Measurements from ENCODE around the gene CAMP. TPM values are rescaled to one million over a fixed set of nuclear protein-coding genes. Genes with fewer than 3 reads are reported as not detected.
A peak's percentile ranks its signal among the peaks of the same experiment; 100 is the strongest.

CAMP gene
- total RNA-seq, 1 experiment from 2014 or later = not detected

DNA sequence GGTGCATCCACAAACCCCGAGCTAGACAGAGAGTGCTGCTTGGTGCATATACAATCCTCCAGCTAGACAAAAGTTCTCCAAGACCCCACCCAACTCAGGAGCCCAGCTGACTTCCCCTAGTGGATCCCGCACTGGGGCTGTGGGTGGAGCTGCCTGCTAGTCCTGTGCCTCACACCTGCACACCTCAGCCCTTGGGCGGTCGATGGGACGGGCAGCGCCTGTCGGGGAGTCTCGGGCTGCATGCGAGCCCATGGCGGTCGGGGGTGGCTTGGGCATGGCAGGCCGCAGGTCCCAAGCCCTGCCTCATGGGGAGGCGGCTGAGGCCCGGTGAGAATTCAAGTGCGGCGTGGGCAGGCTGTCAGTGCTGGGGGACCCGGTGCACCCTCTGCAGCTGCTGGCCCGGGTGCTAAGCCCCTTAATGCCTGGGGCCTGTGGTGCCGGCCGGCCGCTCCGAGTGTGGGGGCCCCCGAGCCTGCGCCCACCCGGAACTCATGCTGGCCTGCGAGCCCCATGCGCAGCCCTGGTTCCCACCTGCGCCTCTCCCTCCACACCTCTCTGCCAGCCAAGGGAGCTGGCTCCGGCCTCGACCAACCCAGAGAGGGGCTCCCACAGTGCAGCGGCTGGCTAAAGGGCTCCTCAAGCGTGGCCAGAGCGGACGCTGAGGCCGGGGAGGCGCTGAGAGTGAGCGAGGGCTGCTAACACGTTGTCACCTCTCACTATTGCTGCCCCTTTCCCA lies 48.6 kb downstream of the CAMP start:
- H3K27me3 Mint-ChIP-seq (ENCODE audit: unreplicated experiment) = no peaks in the 10 kb centered on the region
- no peak overlapping the region for H3K27ac Mint-ChIP-seq (ENCODE audit: unreplicated experiment)
- H3K9me3 Mint-ChIP-seq (ENCODE audit: low read depth, unreplicated experiment) = no peaks in the 10 kb centered on the region
- peaks cover 45% of the 10 kb centered on the region for H3K4me1 Mint-ChIP-seq (ENCODE audit: low read depth, unreplicated experiment)
- TF ChIP-seq, protein P1, sequence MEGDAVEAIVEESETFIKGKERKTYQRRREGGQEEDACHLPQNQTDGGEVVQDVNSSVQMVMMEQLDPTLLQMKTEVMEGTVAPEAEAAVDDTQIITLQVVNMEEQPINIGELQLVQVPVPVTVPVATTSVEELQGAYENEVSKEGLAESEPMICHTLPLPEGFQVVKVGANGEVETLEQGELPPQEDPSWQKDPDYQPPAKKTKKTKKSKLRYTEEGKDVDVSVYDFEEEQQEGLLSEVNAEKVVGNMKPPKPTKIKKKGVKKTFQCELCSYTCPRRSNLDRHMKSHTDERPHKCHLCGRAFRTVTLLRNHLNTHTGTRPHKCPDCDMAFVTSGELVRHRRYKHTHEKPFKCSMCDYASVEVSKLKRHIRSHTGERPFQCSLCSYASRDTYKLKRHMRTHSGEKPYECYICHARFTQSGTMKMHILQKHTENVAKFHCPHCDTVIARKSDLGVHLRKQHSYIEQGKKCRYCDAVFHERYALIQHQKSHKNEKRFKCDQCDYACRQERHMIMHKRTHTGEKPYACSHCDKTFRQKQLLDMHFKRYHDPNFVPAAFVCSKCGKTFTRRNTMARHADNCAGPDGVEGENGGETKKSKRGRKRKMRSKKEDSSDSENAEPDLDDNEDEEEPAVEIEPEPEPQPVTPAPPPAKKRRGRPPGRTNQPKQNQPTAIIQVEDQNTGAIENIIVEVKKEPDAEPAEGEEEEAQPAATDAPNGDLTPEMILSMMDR (IDR thresholded peaks at IDR 0.05; ENCODE audit: unreplicated experiment) = no peak
- no peak for DNase-seq
- intact Hi-C loops (cut with micrococcal nuclease; ENCODE audit: unreplicated experiment) = loop anchor here (2.0 to 10.0 kb wide), 2 partner anchors 113 to 277 kb away; no protein-coding TSS in a partner anchor
- CTCF ChIA-PET = interaction anchor here (2.5 kb wide), 1 partner anchor 164 kb away, joined by 23 read pairs; no protein-coding TSS in a partner anchor
- no TSS peak for BruUV-seq (replicated peaks)
- H3K4me3 Mint-ChIP-seq (ENCODE audit: low read depth, unreplicated experiment) = no peak overlapping the region
- H3K36me3 Mint-ChIP-seq (ENCODE audit: insufficient read depth, unreplicated experiment) = peaks cover 13% of the 10 kb centered on the region

DNA sequence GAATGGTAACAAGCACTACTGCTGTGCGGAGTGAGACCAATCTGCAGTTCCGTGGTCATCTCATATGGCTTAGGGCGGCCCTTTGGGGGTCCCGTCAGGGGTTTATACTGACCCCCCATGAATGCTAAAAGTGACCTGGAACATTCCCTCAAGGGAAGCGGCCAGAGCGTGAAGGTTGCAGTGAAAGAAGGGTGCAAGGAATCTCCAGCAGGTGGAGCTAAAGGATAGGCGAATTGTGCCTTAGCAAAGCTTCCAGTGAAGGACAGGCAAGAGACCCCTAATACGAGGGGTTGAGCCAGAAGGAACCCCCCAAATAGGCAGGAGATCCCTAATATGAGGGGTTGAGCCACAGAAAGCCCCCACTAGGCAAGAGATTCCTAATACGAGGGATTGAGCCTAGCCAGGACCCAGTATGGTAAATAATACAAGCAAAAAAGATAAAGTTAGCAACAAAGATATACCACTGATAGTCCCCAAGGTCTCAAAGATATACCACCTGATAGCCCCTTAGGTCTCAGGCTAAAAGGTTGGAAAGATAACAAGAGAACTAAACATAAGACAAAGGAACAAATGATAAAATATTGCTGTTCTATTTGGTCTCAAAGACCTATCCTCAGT lies 50.4 kb downstream of the CAMP start:
- CTCF ChIA-PET = interaction anchor here (0.8 to 3.0 kb wide), 7 partner anchors 79 to 275 kb away, joined by 3 to 83 read pairs (median 6); partner anchors contain the start of genes CCDC51 and TMA7
- intact Hi-C loops (cut with micrococcal nuclease; ENCODE audit: unreplicated experiment) = loop anchor here (1.0 to 10.0 kb wide), 3 partner anchors 111 to 275 kb away; no protein-coding TSS in a partner anchor

DNA sequence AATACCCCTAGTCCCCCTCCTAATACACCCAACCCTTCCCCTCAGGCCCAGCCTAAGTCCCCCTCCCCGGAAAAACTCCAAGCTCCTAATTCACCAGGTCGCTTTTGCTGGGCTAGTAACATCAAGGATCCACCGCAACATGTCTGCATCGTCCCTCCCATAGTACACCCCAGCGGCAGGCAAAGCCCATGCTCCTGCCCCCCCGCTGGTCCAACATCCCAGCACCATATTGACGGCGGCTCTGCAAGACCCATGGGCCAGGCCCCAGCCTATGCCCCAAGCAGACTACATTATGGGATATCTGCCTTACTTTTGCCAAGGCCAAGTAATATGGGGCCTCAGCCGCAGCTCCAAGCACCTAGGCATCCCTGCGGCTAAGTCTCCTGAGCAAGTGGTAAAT lies 51.2 kb downstream of the CAMP start:
- H3K27me3 Mint-ChIP-seq (ENCODE audit: unreplicated experiment) = peaks cover 7% of the 10 kb centered on the region
- peaks cover 25% of the 10 kb centered on the region for H3K4me1 Mint-ChIP-seq (ENCODE audit: low read depth, unreplicated experiment)
- TF ChIP-seq, protein P1 (IDR thresholded peaks at IDR 0.05; ENCODE audit: unreplicated experiment) = no peak
- no peak for DNase-seq
- no peak overlapping the region for H3K27ac Mint-ChIP-seq (ENCODE audit: unreplicated experiment)
- BruUV-seq (replicated peaks) = no TSS peak
- no peaks in the 10 kb centered on the region for H3K36me3 Mint-ChIP-seq (ENCODE audit: insufficient read depth, unreplicated experiment)
- intact Hi-C loops (cut with micrococcal nuclease; ENCODE audit: unreplicated experiment) = loop anchor here (10.0 kb wide), 1 partner anchor 110 kb away; no protein-coding TSS in a partner anchor
- CTCF ChIA-PET = interaction anchor here (1.2 to 3.0 kb wide), 5 partner anchors 80 to 284 kb away, joined by 3 to 83 read pairs (median 5); no protein-coding TSS in a partner anchor
- H3K9me3 Mint-ChIP-seq (ENCODE audit: low read depth, unreplicated experiment) = no peaks in the 10 kb centered on the region
- no peak overlapping the region for H3K4me3 Mint-ChIP-seq (ENCODE audit: low read depth, unreplicated experiment)

More for the DNA sequence above, 50.4 kb downstream of the CAMP start:
- no peaks in the 10 kb centered on the region for H3K27me3 Mint-ChIP-seq (ENCODE audit: unreplicated experiment)
- no TSS peak for BruUV-seq (replicated peaks)
- H3K4me1 Mint-ChIP-seq (ENCODE audit: low read depth, unreplicated experiment) = peaks cover 33% of the 10 kb centered on the region
- no peak overlapping the region for H3K4me3 Mint-ChIP-seq (ENCODE audit: low read depth, unreplicated experiment)
- peak; percentile 69 for DNase-seq
- no peak overlapping the region for H3K27ac Mint-ChIP-seq (ENCODE audit: unreplicated experiment)
- TF ChIP-seq, protein P1 (IDR thresholded peaks at IDR 0.05; ENCODE audit: unreplicated experiment) = peak; percentile 64
- H3K36me3 Mint-ChIP-seq (ENCODE audit: insufficient read depth, unreplicated experiment) = peaks cover 3% of the 10 kb centered on the region
- no peaks in the 10 kb centered on the region for H3K9me3 Mint-ChIP-seq (ENCODE audit: low read depth, unreplicated experiment)

Small RNAs within 50 kb of the gene (microRNA-seq; reads per million reads assigned to microRNA genes)
- gene MIR4443 = 9.8 reads per million, percentile 32 among the genes with 10 or more reads in this experiment

Other genes starting within 250 kb of the CAMP start
- 136 and 150 TPM in 2 replicates for gene MAP4, start 207.1 kb upstream of the CAMP start, total RNA-seq (2022)
- 15.2 and 18.2 TPM in 2 replicates for gene CDC25A, start 35.1 kb upstream of the CAMP start, total RNA-seq (2022)
- gene ZNF589, start 17.6 kb downstream of the CAMP start, total RNA-seq (2022) = 8.0 and 8.3 TPM in 2 replicates
- 28.2 and 30.2 TPM in 2 replicates for gene NME6, start 77.9 kb downstream of the CAMP start, total RNA-seq (2022)
- gene SPINK8, start 110.2 kb downstream of the CAMP start, total RNA-seq (2022) = not detected in 2 replicates
- gene FBXW12, start 148.7 kb downstream of the CAMP start, total RNA-seq (2022) = not detected in 2 replicates
- 174 and 175 TPM in 2 replicates for gene PLXNB1, start 206.6 kb downstream of the CAMP start, total RNA-seq (2022)
- gene CCDC51, start 216.6 kb downstream of the CAMP start, total RNA-seq (2022) = 18.9 and 19.9 TPM in 2 replicates
- gene TMA7, start 216.8 kb downstream of the CAMP start, total RNA-seq (2022) = 139 and 171 TPM in 2 replicates
- gene ATRIP, start 223.2 kb downstream of the CAMP start, total RNA-seq (2022) = 12.5 and 13.7 TPM in 2 replicates

All from Calu3 (cell line).